Thyroid gland (tissue), 4 donors: Measurements from ENCODE around the gene CD244. TPM values are rescaled to one million over a fixed set of nuclear protein-coding genes. Genes with fewer than 3 reads are reported as not detected.
"Not testable (repeated sequence)": the region's sequence is repeated elsewhere in the genome, so short reads cannot be mapped to it uniquely, and the experiment has no call there.

Source experiments
- DNase-seq, 2 donors: peaks; one replicate each; pipeline ENCODE4 v3.0.0-alpha.2; 2019
- H3K27ac ChIP-seq, 3 donors: fragments of 200-600 bp; sonication (generic); 1 replicate in 2 of 3; 2 replicates in 1 of 3; pipeline ENCODE4 v1.5.1; 2016 to 2019; ENCODE audit warnings: mild to moderate bottlenecking in 1 of 3, moderate library complexity in 1 of 3
- H3K27me3 ChIP-seq: fragments of 200-600 bp; sonication (generic); one replicate; pipeline ENCODE4 v1.5.1; 2019
- H3K36me3 ChIP-seq, 2 donors: fragments of 200-600 bp; sonication (generic); one replicate each; pipeline ENCODE4 v1.5.1; 2016 to 2019
- H3K4me1 ChIP-seq, 2 donors: fragments of 200-600 bp; sonication (generic); one replicate each; pipeline ENCODE4 v1.5.1; 2017 to 2019
- H3K4me3 ChIP-seq, 3 donors: fragments of 200-600 bp; sonication (generic); replicated peaks in 1 of 3; 1 replicate in 2 of 3; 2 replicates in 1 of 3; pipeline ENCODE4 v1.5.1; 2016; ENCODE audit warnings: mild to moderate bottlenecking in 1 of 3
- H3K9me3 ChIP-seq: fragments of 200-600 bp; sonication (generic); one replicate; pipeline ENCODE4 v1.5.1; 2017
- POLR2A ChIP-seq, 2 donors: fragments of 450-650 bp; IDR thresholded peaks; one replicate each; pipeline ENCODE4 v1.6.1; 2017; ENCODE audit warnings: antibody characterized with exemption in 2 of 2, mild to moderate bottlenecking in 2 of 2, moderate library complexity in 1 of 2
- WGBS, 2 donors: methylation state at CpG; one replicate each; pipeline ENCODE4 v1.1.5; 2017; 5-methylcytosine and 5-hydroxymethylcytosine counted together
- intact Hi-C: fragments of 100-400 bp; cut with DNase I; formaldehyde crosslinking; loops from one replicate; pipeline ENCODE4 v1.15.1; 2023
- total RNA-seq, 4 donors: library from RNA; depleted of rRNA; stranded (reverse); fragments of >200 nt; gene quantifications; one replicate each; pipeline ENCODE4 v1.2.3, GENCODE V29; 2016
- TF ChIP-seq, protein P1 (sequence below), 6 experiments: fragments of 200-600 bp in 3 of 6; fragments of 450-650 bp in 3 of 6; sonication (generic) in 3 of 6; IDR thresholded peaks; one replicate each; pipeline ENCODE4 v1.5.1; 2016 to 2019; ENCODE audit warnings: antibody characterized with exemption in 6 of 6, mild to moderate bottlenecking in 2 of 6, inconsistent platforms in 1 of 6, moderate library complexity in 1 of 6

CD244 gene
- total RNA-seq, 4 donors from 2014 or later = 0.27 TPM; not detected in 3

DNA sequence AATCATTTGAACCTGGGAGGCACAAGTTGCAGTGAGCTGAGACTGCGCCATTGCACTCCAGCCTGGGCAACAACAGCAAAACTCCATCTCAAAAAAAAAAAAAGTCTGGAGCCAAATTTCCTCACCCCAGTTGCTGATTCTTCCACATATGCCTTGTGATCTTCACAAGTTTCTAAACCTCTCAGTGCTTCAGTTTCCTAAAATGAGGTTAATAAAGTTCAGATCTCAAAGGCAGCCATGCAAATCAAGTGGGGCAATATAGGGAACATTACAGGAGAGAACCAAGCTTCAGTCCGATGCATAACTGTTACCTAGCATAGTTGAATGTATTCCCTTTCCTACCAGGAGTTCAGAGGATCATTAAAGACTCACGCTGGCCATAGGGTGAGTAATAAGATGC, 17.5 kb upstream of the CD244 start:
- intact Hi-C loops = no loop called here
- H3K9me3 ChIP-seq = no peaks in the 10 kb centered on the region
- no peak for DNase-seq
- TF ChIP-seq, protein P1, sequence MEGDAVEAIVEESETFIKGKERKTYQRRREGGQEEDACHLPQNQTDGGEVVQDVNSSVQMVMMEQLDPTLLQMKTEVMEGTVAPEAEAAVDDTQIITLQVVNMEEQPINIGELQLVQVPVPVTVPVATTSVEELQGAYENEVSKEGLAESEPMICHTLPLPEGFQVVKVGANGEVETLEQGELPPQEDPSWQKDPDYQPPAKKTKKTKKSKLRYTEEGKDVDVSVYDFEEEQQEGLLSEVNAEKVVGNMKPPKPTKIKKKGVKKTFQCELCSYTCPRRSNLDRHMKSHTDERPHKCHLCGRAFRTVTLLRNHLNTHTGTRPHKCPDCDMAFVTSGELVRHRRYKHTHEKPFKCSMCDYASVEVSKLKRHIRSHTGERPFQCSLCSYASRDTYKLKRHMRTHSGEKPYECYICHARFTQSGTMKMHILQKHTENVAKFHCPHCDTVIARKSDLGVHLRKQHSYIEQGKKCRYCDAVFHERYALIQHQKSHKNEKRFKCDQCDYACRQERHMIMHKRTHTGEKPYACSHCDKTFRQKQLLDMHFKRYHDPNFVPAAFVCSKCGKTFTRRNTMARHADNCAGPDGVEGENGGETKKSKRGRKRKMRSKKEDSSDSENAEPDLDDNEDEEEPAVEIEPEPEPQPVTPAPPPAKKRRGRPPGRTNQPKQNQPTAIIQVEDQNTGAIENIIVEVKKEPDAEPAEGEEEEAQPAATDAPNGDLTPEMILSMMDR (IDR thresholded peaks at IDR 0.05) = no peak
- TF ChIP-seq POLR2A (IDR thresholded peaks at IDR 0.05) = no peak
- H3K4me1 ChIP-seq = no peaks in the 10 kb centered on the region
- WGBS, 2 donors = 69 to 78% methylated on average over 3 of the region's 3 CpGs
- H3K36me3 ChIP-seq = no peaks in the 10 kb centered on the region
- no peaks in the 10 kb centered on the region for H3K27me3 ChIP-seq
- H3K4me3 ChIP-seq = no peak overlapping the region
- no peak overlapping the region for H3K27ac ChIP-seq

- no peak overlapping the region for H3K27ac ChIP-seq
- TF ChIP-seq, protein P1 (IDR thresholded peaks at IDR 0.05) = no peak
- TF ChIP-seq POLR2A (IDR thresholded peaks at IDR 0.05) = no peak
- no peaks in the 10 kb centered on the region for H3K4me1 ChIP-seq
- DNase-seq = no peak
- intact Hi-C loops = no loop called here
- no peak overlapping the region for H3K4me3 ChIP-seq
- H3K27me3 ChIP-seq = no peaks in the 10 kb centered on the region
- WGBS, 2 donors = 68 to 78% methylated on average over 8 of the region's 8 CpGs
- H3K36me3 ChIP-seq = no peaks in the 10 kb centered on the region
- no peaks in the 10 kb centered on the region for H3K9me3 ChIP-seq
Measured at GRCh38 chr1:160879056-160879455, 16.4 kb upstream of the CD244 start.

DNA sequence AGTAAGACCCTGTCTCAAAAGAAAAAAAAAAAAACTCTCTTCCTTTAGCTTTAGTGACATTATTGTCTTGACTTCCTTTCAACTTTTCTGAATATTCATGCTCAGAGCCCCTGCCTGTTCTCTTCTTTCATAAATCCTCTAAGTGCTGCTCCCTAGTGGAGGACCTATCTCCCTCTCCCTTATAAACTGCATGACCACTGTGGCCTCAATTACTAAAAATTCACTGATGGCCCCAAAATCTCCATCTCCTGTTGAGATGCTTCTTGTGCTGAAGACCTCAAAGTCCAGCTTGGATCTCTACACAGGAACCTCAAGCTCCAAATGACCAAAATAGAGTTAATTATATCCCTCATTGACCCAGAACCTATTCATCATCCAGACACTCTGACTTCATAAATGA, 14.5 kb upstream of the CD244 start:
- no peaks in the 10 kb centered on the region for H3K27me3 ChIP-seq
- DNase-seq = no peak
- H3K4me3 ChIP-seq = no peak overlapping the region
- H3K36me3 ChIP-seq = no peaks in the 10 kb centered on the region
- intact Hi-C loops = no loop called here
- no peak overlapping the region for H3K27ac ChIP-seq
- no peaks in the 10 kb centered on the region for H3K9me3 ChIP-seq
- TF ChIP-seq, protein P1 (IDR thresholded peaks at IDR 0.05) = no peak
- H3K4me1 ChIP-seq = no peaks in the 10 kb centered on the region

- Histone ChIP-seq H3K4me3 (no peak overlapping the region), H3K27ac (no peak overlapping the region), H3K36me3 (no peaks in the 10 kb centered on the region), H3K27me3 (no peaks in the 10 kb centered on the region), H3K4me1 (no peaks in the 10 kb centered on the region), H3K9me3 (no peaks in the 10 kb centered on the region)
- WGBS, 2 donors = 53 to 69% methylated on average over 5 of the region's 5 CpGs
- intact Hi-C loops = no loop called here
- TF ChIP-seq POLR2A (IDR thresholded peaks at IDR 0.05) = no peak
- no peak for DNase-seq
Measured at GRCh38 chr1:160876311-160876710, 13.6 kb upstream of the CD244 start.

DNA sequence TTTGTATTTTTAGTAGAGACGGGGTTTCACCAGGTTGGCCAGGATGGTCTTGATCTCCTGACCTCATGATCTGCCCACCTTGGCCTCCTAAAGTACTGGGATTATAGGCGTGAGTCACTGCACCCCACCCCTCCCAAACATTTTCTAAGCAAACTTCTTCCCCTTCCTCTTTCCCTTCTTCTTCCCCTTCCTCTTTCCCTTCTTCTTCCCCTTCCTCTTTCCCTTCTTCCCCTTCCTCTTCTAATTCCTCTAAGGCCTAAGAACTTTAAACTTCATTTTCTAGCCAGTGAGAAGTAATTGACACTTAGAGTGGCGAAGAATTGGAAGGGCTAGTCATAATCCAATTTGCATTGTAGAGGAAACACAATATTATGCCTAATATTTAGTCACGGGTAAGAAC, 12.9 kb upstream of the CD244 start:
- DNase-seq, H3K4me1 ChIP-seq, intact Hi-C loops, H3K4me3 ChIP-seq, H3K27me3 ChIP-seq, H3K9me3 ChIP-seq, H3K27ac ChIP-seq, H3K36me3 ChIP-seq: not testable (repeated sequence)
- 71 to 81% methylated on average over 4 of the region's 4 CpGs for WGBS, 2 donors

DNA sequence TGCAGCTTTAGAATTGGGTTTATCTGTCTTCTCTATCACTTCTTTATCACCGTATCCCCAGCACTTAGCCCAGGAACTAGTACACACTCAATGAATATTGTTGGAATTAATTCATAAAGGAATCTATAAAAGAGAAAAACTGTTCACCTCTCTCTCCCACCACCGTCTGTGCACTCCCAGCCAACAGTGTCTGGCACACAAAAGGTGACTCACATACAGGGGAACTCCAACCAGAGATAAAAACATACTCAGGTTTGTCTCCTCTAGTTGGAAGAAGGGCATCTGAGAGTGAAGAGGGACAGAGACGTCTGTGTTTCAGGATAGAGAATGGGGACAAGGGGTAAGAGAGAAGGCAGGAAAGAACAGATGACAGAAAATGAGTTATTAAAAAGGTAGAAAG, 12.2 kb upstream of the CD244 start:
- 68 to 78% methylated on average over 3 of the region's 3 CpGs for WGBS, 2 donors
- Histone ChIP-seq H3K9me3 (no peaks in the 10 kb centered on the region), H3K27ac (no peak overlapping the region), H3K4me1 (no peaks in the 10 kb centered on the region), H3K27me3 (no peaks in the 10 kb centered on the region), H3K4me3 (no peak overlapping the region), H3K36me3 (no peaks in the 10 kb centered on the region)
- DNase-seq = no peak
- TF ChIP-seq, protein P1 (IDR thresholded peaks at IDR 0.05) = no peak
- no peak for TF ChIP-seq POLR2A (IDR thresholded peaks at IDR 0.05)
- intact Hi-C loops = no loop called here
